Amniotic stem cell (primary cell): ENCODE results near the gene C12orf56.
"Not testable (repeated sequence)": the region's sequence is repeated elsewhere in the genome, so short reads cannot be mapped to it uniquely, and the experiment has no call there.

Experiments
- DNase-seq: peaks from one replicate; lab custom pipeline; 2025; lab: John Stamatoyannopoulos, UW

C12orf56 gene

DNA sequence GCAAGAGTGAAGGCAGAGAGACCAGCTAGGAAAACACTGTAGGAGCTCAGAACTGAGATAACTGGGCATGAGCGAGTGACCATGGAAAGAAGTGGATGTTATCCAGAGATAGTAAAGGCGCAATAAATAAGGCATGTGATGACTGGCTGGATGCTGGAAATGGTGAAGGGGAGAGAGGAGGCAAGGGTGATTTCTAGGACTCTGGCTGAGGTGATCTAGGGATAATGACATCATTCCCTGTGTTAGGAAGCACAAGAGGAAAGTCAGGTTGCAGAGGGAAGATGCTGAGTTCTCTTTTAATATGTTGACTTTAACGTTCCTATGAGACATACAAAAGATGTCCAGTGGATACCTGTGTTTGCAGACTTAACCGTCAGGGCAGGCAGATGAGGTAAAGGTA, 78.7 kb downstream of the C12orf56 start:
- no peak for DNase-seq

DNA sequence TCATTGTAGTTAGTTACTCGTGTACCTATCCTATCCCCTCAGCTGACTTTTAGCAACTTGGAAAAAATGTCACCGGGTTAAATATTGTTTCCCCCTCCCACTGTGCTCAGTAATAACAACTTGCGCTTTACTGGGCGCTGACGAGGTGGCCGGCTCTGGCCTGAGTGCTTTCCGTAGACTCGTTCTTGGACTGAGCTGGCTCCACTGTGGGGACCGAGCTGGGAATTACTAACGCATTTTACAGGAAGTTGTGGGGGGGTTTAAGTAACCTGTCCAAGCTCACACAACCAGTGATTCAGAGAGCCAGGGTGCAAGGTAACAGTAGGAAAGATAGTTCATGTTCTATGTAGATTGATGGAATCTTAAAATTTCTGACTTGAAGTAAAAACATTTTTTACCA, 86.0 kb downstream of the C12orf56 start:
- DNase-seq = no peak

GRCh38 chr12:64299628-64300027, 90.9 kb downstream of the C12orf56 start:
- no peak for DNase-seq

DNA sequence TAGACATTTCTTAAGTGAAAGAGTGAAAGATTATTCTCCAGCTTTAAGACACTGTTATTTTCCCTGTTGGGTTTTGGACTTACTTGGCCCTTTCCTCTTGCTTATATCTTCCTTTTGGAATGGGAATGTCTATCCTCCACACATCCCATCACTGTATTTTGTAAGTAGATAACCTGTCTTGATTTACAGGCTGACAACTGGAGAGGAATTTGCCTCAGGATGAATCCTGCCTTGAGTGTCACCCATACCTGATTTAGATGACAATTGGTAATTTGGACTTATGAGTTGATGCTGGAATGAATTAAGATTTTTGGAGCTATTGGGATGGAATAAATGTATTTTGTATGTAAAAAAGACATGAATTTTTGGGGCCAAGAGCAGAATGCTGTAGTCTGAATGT, 94.3 kb downstream of the C12orf56 start:
- no peak for DNase-seq

DNA sequence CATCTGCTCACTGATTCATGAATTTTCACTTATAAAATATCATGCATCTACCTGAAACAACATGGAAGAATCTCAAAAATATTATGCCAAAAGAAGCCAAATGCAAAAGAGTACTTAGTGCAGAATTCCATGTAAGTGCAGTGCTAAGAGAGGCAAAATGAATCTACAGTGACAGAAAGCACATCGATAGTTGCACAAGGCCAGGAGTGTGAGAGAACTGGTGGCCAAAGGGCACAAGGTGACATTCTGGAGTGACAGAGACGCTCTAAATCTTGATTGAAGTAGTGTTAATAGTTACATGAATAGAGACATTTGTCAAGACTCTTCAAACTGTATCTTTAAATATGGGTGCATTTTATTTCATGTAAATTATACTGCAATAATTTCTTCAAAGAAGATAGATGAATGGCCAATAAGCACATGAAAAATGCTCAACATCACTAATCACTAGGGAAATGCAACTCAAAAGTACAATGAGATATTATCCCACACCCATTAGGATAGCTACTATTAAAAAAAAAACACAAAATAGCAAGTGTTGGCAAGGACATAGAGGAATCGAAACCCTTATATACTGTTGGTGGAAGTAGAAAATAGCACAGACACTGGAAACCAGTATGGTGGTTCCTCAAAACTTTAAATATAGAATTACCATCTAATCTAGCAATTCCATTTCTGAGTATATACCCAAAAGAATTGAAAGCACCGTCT, 96.7 kb downstream of the C12orf56 start:
- no peak for DNase-seq

DNA sequence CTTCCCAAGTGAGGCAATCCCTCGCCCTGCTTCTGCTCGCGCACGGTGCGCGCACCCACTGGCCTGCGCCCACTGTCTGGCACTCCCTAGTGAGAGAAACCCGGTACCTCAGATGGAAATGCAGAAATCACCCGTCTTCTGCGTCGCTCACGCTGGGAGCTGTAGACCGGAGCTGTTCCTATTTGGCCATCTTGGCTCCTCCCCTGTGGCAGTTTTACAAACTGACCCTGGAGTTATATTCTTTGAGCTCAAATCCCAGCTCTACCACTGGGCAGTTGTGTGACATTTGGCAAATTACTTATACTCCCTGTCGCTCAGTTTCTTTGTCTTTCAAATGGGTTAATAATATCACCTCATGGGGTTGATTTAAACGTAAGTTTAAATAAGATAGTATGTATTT, 97.4 kb downstream of the C12orf56 start:
- DNase-seq = not testable (repeated sequence)

DNA sequence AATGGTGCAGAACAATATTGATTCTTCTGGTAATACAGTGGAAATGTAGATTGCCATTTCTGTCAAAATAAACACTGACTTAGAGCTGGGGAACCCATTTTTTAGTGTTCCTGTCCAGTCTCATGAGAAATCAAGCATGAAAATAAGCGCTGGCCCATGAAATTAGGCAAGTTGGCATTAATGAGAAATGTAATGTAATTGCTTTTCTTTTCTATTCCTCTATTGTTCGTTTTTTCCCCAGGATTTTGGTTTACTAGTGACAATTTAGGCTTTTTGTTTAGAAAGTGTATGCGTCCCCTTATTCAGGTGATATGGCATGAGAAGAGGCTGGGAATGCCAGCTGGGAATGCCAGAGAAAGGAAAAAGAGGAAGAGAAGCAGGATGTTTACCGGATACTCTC, 104.0 kb downstream of the C12orf56 start:
- DNase-seq = no peak

- no peak for DNase-seq
Observed at GRCh38 chr12:64284256-64284655, 106.3 kb downstream of the C12orf56 start.

DNA sequence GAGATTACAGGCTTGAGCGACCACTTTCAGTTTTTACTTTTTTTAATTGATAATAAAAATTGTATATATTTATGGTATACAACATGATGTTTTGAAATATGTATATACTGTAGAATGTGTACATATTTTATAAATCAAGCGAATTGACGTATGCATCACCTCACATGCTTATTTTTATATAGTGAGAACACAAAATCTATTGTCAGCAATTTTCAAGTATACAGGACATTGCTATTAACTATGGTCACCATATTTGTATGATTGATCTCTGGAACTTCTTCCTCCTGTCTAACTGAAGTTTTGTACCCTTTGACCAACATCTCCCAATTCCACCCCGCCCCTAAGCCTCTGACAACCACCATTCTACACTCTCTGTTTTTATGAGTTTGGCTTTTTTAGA, 112.1 kb downstream of the C12orf56 start:
- no peak for DNase-seq

- DNase-seq = no peak
Observed at GRCh38 chr12:64273527-64274403, 116.8 kb downstream of the C12orf56 start.

DNA sequence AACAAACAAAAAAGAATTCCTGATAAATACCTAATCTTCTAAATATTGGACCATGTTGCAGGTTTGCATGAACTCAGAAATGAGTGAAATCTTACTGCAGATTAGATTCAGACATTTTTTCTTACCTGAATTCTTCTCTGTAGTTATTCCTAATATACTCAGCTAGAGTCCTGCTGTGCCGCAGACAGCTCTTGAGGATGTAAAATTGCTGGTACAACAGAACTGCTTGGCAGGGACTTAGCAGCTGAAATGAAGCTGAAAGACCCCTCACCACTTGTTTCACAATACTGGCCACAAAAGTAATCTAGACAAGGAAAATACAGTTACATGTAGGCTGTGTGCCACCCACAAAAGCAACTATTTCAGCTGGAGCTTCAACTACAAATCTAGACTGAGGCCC, 120.1 kb downstream of the C12orf56 start:
- DNase-seq = no peak

GRCh38 chr12:64269161-64269560, 121.4 kb downstream of the C12orf56 start:
- DNase-seq = no peak

DNA sequence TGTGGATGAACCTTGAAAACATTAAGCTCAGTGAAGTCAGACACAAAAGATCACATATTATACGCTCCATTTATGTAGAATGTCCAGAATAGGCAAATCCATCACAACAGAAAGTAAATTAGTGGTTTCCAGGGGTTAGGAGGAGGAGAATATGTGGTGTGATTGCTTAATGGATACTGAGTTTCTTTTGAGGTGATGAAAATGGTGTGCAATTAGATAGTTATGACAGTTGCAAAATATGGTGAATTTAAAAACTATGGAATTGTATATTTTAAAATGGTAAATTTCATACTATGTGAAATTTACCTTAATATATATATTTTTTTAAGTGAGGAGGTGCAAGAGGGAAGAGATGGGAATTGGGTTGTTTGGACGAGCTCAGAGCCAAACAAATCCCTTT, 122.1 kb downstream of the C12orf56 start:
- DNase-seq = no peak

- no peak for DNase-seq
Observed at GRCh38 chr12:64265839-64266238, 124.7 kb downstream of the C12orf56 start.

DNA sequence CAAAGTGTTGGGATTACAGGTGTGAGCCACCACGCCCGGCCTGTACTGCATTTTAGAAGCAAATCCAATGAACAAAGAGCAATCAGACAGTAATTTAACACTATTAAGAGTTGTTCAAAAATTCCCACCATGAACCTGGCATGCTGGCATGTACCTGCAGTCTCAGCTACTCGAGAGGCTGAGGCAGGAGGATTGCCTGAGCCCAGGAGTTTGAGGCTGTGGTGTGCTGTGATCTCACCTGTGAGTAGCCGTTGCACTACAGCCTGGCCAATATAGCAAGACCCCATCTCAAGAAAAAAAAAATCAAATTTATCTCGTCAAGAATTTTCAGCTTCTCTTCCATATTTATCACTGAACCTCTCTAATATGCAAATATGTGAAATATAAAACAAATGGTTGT, 128.7 kb downstream of the C12orf56 start:
- no peak for DNase-seq

GRCh38 chr12:64258576-64258975, 132.0 kb downstream of the C12orf56 start:
- DNase-seq = no peak

DNA sequence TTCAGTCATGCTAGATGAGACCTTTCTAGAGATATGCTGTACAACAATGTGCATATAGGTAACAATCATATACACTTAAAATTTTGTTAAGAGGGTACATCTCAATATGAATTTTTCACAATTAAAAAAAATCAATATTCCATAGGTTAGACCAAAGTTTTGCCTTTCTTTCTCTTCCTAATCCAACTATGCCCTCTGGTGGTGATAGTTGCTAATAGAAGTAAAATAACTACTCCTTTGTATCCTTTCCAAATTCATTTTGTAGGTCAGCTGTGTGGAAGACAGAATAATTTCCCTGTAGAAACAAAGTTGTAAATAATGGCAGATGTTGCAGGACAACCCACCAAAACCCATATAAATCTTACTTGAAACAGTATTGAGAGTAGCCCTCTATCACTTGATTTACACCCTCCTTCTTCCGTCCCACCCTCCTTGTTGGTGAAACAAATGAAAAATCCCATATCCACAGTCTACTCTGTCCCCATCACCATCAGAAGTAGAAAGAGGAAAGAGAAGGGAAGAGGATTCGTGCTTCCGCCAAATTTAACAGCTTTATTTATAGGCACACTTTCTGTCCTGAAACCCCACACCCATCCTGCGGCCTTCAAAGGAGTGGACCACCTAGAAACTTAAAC, 134.3 kb downstream of the C12orf56 start:
- peak; percentile 53 for DNase-seq

- DNase-seq = no peak
Observed at GRCh38 chr12:64255249-64255648, 135.3 kb downstream of the C12orf56 start.

GRCh38 chr12:64253356-64253755, 137.2 kb downstream of the C12orf56 start:
- no peak for DNase-seq

DNA sequence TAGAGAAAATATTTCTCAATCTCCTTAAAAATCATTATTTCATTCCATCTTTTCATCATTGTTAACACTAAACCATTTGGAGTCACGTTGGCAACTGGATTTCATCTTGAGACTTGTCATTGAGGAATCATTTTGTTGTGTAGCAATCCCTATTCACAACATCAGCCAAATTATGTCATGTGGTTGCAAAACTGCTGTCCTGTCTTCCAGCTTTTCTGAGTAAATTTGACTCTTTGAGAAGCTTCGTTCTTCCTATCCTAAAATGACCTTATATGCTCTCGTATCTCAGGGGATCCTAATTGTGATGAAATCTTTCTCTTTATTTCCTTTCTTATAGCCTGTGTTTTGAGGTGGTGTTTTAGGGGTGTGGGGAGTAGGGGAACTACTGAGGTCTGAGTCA, 137.9 kb downstream of the C12orf56 start:
- DNase-seq = no peak

DNA sequence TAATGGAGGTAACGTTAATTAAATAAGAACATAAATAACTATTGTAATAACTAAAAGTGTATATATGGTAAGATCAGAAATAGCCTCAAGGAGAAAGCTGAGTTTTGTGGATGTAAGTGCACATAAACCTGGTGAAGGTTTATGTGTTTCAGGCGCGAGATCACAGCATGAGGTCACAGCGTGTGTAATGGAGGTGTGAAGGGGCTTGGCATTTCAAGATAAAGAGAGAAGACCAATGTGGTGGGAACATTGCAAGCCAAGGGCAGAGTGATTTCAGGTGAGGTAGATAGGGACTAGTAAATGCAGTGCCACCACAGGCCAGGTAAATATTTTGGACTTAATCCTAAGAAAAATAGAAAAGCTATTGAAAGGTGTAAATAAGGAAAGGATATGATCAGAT, 146.7 kb downstream of the C12orf56 start:
- DNase-seq = no peak

DNA sequence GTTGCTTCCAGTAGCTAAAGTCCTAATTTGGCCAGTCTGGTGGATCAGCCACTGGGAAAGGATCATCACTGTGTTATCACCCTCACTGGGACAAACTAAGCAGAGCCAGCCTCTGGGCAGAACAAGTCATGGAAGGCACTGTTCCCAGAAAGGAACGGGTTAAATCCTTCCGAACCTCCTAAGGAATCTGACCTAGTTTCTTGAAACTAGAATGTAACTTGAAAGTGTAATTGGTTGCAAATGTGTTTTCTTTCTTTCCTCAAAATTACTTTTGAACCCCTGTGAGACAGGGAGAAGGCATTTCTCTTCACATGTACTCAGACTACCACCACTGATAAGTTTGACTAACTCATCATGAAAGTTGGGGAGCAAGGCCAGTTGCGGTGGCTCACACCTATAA, 149.8 kb downstream of the C12orf56 start:
- DNase-seq = no peak

DNA sequence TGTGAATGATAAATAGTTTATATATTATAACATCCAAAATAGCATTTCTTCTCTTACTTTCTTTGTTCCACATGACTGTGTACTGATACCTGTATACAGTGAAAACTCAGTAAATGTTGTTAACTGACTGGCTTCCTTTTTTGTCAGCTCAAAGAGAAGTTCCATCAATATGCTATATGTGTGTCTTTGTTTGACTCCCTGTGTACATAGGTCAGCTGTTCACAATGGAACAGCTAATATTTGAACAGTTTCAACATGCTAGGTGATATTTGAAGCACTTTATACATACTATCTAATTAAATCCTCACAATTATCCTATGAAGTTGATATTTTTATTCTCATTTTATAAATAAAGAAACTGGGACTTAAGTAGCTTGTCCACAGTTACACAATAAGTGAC, 153.2 kb downstream of the C12orf56 start:
- no peak for DNase-seq
